GM18519 (cell line): ENCODE data around the gene DROSHA.
A peak's percentile ranks its signal among the peaks of the same experiment; 100 is the strongest.
"Not testable (repeated sequence)": the region's sequence is repeated elsewhere in the genome, so short reads cannot be mapped to it uniquely, and the experiment has no call there.

ENCODE experiments used
- ATAC-seq: cut with Tn5 transposase; IDR thresholded peaks from one replicate; pipeline ENCODE4 v1.9.1; 2021; ENCODE audit warnings: mild to moderate bottlenecking, moderate library complexity; ENCODE audit not compliant: unreplicated experiment, low FRiP score

The DROSHA gene

GRCh38 chr5:31390256-31390655 is 141.6 kb downstream of the DROSHA start:
- no peak for ATAC-seq

- ATAC-seq: no peak
These were observed 145.9 kb downstream of the DROSHA start for GRCh38 chr5:31385774-31386537.

- ATAC-seq: no peak
These were observed 148.2 kb downstream of the DROSHA start for GRCh38 chr5:31383734-31384133.

- ATAC-seq: peak; percentile 70
These were observed 149.6 kb downstream of the DROSHA start for GRCh38 chr5:31382051-31382878.

- ATAC-seq: no peak
These were observed 150.6 kb downstream of the DROSHA start for GRCh38 chr5:31381299-31381698.

GRCh38 chr5:31380049-31380448 is 151.8 kb downstream of the DROSHA start:
- ATAC-seq: no peak

- no peak for ATAC-seq
These were observed 153.1 kb downstream of the DROSHA start for GRCh38 chr5:31378838-31379237.

- ATAC-seq: no peak
These were observed 153.8 kb downstream of the DROSHA start for GRCh38 chr5:31378136-31378535.

GRCh38 chr5:31377274-31377946 is 154.5 kb downstream of the DROSHA start:
- ATAC-seq: no peak

GRCh38 chr5:31375999-31376720 is 155.7 kb downstream of the DROSHA start:
- ATAC-seq: no peak

- no peak for ATAC-seq
These were observed 159.8 kb downstream of the DROSHA start for GRCh38 chr5:31372124-31372523.

GRCh38 chr5:31366941-31367340 is 165.0 kb downstream of the DROSHA start:
- no peak for ATAC-seq

- ATAC-seq: no peak
These were observed 166.1 kb downstream of the DROSHA start for GRCh38 chr5:31365776-31366175.

- ATAC-seq: no peak
These were observed 166.8 kb downstream of the DROSHA start for GRCh38 chr5:31364881-31365636.

- ATAC-seq: no peak
These were observed 168.8 kb downstream of the DROSHA start for GRCh38 chr5:31362931-31363568.

- ATAC-seq: no peak
These were observed 169.4 kb downstream of the DROSHA start for GRCh38 chr5:31362529-31362900.

GRCh38 chr5:31361704-31362528 is 170.0 kb downstream of the DROSHA start:
- ATAC-seq: not testable (repeated sequence)

- ATAC-seq: no peak
These were observed 170.7 kb downstream of the DROSHA start for GRCh38 chr5:31361234-31361633.

GRCh38 chr5:31359839-31360238 is 172.1 kb downstream of the DROSHA start:
- ATAC-seq: no peak
